ENCODE data around the gene TMEM255B. TPM values are rescaled to one million over a fixed set of nuclear protein-coding genes. Genes with fewer than 3 reads are reported as not detected.

Gene TMEM255B
- total and polyA plus RNA-seq, 9 of the 15 experiments (the other 6 are each of a cell fraction or from before 2014, with no cell fraction given) = 0.01 to 0.75 (median 0.23) TPM

- H3K9me1 ChIP-seq (ENCODE audit: control insufficient read depth, insufficient read depth, low read length) = no peaks in the 10 kb centered on the region
- peaks cover 24 to 65% of the 10 kb centered on the region in 2 experiments for H3K27me3 ChIP-seq (ENCODE audit: control insufficient read depth in 2 of 2, insufficient read depth in 2 of 2, low read length in 2 of 2)
- no TSS peak for BruUV-seq (replicated peaks)
- H3K4me2 ChIP-seq (ENCODE audit: insufficient read depth, low read length) = no peak overlapping the region
- in situ Hi-C loops (cut with MboI) (no loop called here), intact Hi-C loops (cut with micrococcal nuclease) (no loop called here)
- ATAC-seq (no peak), FAIRE-seq (no peak), DNase-seq (ENCODE audit: extremely low read depth in 1 of 4, low spot score in 3 of 4) (no peak)
- no peaks in the 10 kb centered on the region for H3K9me3 ChIP-seq (replicated peaks; ENCODE audit: control insufficient read depth, insufficient read depth, low read depth, low read length)
- no peak overlapping the region for H2AFZ ChIP-seq (ENCODE audit: low read depth, low read length)
- CTCF ChIA-PET (ENCODE audit: low intra/inter-chr PET ratio) = no interaction called here
- 11% methylated on average over 8 of the region's 11 CpGs for WGBS (ENCODE audit: insufficient coverage, low coverage, missing lambda C conversion rate)
- POLR2A ChIA-PET = no interaction called here
- H3K4me1 ChIP-seq (replicated peaks in 1 of 2; ENCODE audit: control insufficient read depth in 2 of 2, insufficient read depth in 2 of 2, low read length in 2 of 2) = peaks cover 7 to 25% of the 10 kb centered on the region in 2 experiments; a peak in 4 of 5 replicates
- TF ChIP-seq MECOM (CRISPR knock-in tag; IDR thresholded peaks at IDR 0.05) (no peak), SRSF1 (IDR thresholded peaks at IDR 0.05; ENCODE audit: low read depth, low read length) (no peak), FOXJ2 (tag; IDR thresholded peaks at IDR 0.05) (no peak), ZNF263 (CRISPR knock-in tag; IDR thresholded peaks at IDR 0.05; ENCODE audit: borderline replicate concordance) (no peak), GATAD2B (IDR thresholded peaks at IDR 0.05; ENCODE audit: borderline replicate concordance) (no peak)
- TF ChIP-seq, protein P1, sequence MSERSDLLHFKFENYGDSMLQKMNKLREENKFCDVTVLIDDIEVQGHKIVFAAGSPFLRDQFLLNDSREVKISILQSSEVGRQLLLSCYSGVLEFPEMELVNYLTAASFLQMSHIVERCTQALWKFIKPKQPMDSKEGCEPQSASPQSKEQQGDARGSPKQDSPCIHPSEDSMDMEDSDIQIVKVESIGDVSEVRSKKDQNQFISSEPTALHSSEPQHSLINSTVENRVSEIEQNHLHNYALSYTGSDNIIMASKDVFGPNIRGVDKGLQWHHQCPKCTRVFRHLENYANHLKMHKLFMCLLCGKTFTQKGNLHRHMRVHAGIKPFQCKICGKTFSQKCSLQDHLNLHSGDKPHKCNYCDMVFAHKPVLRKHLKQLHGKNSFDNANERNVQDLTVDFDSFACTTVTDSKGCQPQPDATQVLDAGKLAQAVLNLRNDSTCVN (CRISPR knock-in tag; IDR thresholded peaks at IDR 0.05) = no peak
- TF ChIP-seq, protein P2, sequence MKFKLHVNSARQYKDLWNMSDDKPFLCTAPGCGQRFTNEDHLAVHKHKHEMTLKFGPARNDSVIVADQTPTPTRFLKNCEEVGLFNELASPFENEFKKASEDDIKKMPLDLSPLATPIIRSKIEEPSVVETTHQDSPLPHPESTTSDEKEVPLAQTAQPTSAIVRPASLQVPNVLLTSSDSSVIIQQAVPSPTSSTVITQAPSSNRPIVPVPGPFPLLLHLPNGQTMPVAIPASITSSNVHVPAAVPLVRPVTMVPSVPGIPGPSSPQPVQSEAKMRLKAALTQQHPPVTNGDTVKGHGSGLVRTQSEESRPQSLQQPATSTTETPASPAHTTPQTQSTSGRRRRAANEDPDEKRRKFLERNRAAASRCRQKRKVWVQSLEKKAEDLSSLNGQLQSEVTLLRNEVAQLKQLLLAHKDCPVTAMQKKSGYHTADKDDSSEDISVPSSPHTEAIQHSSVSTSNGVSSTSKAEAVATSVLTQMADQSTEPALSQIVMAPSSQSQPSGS (CRISPR knock-in tag; IDR thresholded peaks at IDR 0.05) = no peak
- TF ChIP-seq, protein P3, sequence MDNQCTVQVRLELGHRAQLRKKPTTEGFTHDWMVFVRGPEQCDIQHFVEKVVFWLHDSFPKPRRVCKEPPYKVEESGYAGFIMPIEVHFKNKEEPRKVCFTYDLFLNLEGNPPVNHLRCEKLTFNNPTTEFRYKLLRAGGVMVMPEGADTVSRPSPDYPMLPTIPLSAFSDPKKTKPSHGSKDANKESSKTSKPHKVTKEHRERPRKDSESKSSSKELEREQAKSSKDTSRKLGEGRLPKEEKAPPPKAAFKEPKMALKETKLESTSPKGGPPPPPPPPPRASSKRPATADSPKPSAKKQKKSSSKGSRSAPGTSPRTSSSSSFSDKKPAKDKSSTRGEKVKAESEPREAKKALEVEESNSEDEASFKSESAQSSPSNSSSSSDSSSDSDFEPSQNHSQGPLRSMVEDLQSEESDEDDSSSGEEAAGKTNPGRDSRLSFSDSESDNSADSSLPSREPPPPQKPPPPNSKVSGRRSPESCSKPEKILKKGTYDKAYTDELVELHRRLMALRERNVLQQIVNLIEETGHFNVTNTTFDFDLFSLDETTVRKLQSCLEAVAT (IDR thresholded peaks at IDR 0.05) = no peak
- H3K79me2 ChIP-seq (ENCODE audit: control insufficient read depth, insufficient read depth, low read length) = no peaks in the 10 kb centered on the region
- no peak overlapping the region for H3K4me3 ChIP-seq
- H4K20me1 ChIP-seq (replicated peaks; ENCODE audit: control insufficient read depth, insufficient read depth, low read length) = 0 out of 2 replicates have a peak, but pooled peaks cover 5% of the 10 kb centered on the region
- no peak overlapping the region for H3K27ac ChIP-seq (ENCODE audit: extremely low read depth, low read depth, low read length)
- no peak overlapping the region for H3K9ac ChIP-seq (ENCODE audit: insufficient read depth in 1 of 2, low read depth in 2 of 2, low read length in 2 of 2)
- no peaks in the 10 kb centered on the region for H3K36me3 ChIP-seq (ENCODE audit: control insufficient read depth, insufficient read depth, low read length)
Observed at GRCh38 chr13:113762538-113762937, 3.5 kb downstream of the TMEM255B start.
